Fibroblast of peridontal ligament (primary cell): ENCODE measurements around the gene POU3F4.

Experiments
- DNase-seq: peaks from one replicate; pipeline ENCODE4 v3.0.0-alpha.2; 2010; ENCODE audit errors: extremely low read depth

Gene POU3F4

GRCh38 chrX:83508006-83508405, at the start of gene POU3F4:
Gene POU3F4, plus strand, starts transcription at chrX:83508290. Its CDS starts 35 bp downstream, at chrX:83508325.
- no peak for DNase-seq

GRCh38 chrX:83469551-83469950, 38.5 kb upstream of the POU3F4 start:
- DNase-seq: no peak

- DNase-seq: no peak
Observed at GRCh38 chrX:83495898-83496297, 12.2 kb upstream of the POU3F4 start.

GRCh38 chrX:83501003-83501402, 7.1 kb upstream of the POU3F4 start:
- no peak for DNase-seq

GRCh38 chrX:83501530-83501929, 6.6 kb upstream of the POU3F4 start:
- no peak for DNase-seq

- no peak for DNase-seq
Observed at GRCh38 chrX:83504721-83505479, 3.2 kb upstream of the POU3F4 start.

GRCh38 chrX:83508526-83509253, 600 bp downstream of the POU3F4 start:
- DNase-seq: no peak

- DNase-seq: no peak
Observed at GRCh38 chrX:83509254-83509801, 1.2 kb downstream of the POU3F4 start.

- DNase-seq: no peak
Observed at GRCh38 chrX:83510510-83511062, 2.5 kb downstream of the POU3F4 start.

GRCh38 chrX:83511208-83511607, 3.1 kb downstream of the POU3F4 start:
- no peak for DNase-seq

- no peak for DNase-seq
Observed at GRCh38 chrX:83512111-83512510, 4.0 kb downstream of the POU3F4 start.

GRCh38 chrX:83516597-83516996, 8.5 kb downstream of the POU3F4 start:
- no peak for DNase-seq

- no peak for DNase-seq
Observed at GRCh38 chrX:83521905-83522304, 13.8 kb downstream of the POU3F4 start.

- DNase-seq: no peak
Observed at GRCh38 chrX:83529950-83530349, 21.9 kb downstream of the POU3F4 start.

GRCh38 chrX:83535417-83536196, 27.5 kb downstream of the POU3F4 start:
- DNase-seq: no peak
